Stimulated activated naive CD8-positive, alpha-beta T cell treated with anti-CD3 and anti-CD28 coated beads, Interleukin-15, Interleukin-2, amounts not matched to agents 100 ng/mL and 50 ng/mL, for 24 hours (primary cell): ENCODE data around the gene MVB12B.

ENCODE experiments used
- H3K27ac Mint-ChIP-seq: one replicate; pipeline ENCODE4 v1.8.0; 2021; ENCODE audit warnings: mild to moderate bottlenecking, mixed read lengths
- H3K27me3 Mint-ChIP-seq: one replicate; pipeline ENCODE4 v1.8.0; 2021; ENCODE audit warnings: mixed read lengths
- H3K36me3 Mint-ChIP-seq: one replicate; pipeline ENCODE4 v1.8.0; 2021; ENCODE audit warnings: low read depth, mixed read lengths
- H3K4me1 Mint-ChIP-seq: one replicate; pipeline ENCODE4 v1.8.0; 2021; ENCODE audit warnings: low read depth, mixed read lengths
- H3K4me3 Mint-ChIP-seq: one replicate; pipeline ENCODE4 v1.8.0; 2021; ENCODE audit warnings: mild to moderate bottlenecking, mixed read lengths
- H3K9me3 Mint-ChIP-seq: one replicate; pipeline ENCODE4 v1.8.0; 2021; ENCODE audit warnings: mixed read lengths

The MVB12B gene

DNA sequence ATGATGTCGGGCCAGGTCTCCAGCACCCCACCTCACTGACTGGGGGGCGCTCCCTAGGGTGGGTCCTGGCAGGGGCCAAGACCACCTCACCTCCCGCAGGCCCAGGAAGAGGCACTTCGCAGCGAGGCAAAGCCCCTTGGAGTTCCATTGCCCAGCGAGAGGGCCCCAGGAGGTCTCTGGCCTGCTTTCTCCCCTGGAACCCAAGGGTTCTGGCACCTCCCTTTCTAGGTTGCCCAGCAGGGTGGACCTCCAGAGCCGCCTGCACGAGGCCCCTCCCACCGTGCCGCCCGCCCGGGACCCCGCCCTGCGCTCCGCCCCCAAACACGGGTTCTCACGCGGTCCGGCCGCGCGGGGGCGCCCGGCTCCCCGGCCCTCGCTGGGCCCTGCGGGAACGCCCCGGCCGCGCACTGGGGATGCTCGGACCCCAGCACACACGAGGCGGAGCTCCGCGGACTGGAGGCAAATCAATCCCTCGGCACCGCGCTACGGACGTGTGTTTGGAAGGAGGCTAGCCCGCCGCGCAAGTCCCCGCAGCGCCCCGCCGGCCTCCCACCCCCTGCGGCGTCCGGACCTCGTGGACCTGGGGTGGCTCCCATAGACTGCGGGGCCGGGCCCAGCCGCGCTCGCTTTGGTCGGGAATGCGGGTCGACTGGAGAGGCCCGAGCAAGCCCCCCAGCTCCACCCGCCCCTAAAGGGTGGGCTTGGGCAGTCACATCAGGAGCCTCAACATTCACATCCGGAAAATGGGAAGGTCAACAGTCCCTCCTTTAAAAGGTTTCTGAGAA lies 187.6 kb downstream of the MVB12B start:
- no peaks in the 10 kb centered on the region for H3K36me3 Mint-ChIP-seq
- no peaks in the 10 kb centered on the region for H3K9me3 Mint-ChIP-seq
- H3K27me3 Mint-ChIP-seq: peaks cover 68% of the 10 kb centered on the region
- H3K4me3 Mint-ChIP-seq: no peak overlapping the region
- H3K4me1 Mint-ChIP-seq: peaks cover 36% of the 10 kb centered on the region
- H3K27ac Mint-ChIP-seq: no peak overlapping the region

DNA sequence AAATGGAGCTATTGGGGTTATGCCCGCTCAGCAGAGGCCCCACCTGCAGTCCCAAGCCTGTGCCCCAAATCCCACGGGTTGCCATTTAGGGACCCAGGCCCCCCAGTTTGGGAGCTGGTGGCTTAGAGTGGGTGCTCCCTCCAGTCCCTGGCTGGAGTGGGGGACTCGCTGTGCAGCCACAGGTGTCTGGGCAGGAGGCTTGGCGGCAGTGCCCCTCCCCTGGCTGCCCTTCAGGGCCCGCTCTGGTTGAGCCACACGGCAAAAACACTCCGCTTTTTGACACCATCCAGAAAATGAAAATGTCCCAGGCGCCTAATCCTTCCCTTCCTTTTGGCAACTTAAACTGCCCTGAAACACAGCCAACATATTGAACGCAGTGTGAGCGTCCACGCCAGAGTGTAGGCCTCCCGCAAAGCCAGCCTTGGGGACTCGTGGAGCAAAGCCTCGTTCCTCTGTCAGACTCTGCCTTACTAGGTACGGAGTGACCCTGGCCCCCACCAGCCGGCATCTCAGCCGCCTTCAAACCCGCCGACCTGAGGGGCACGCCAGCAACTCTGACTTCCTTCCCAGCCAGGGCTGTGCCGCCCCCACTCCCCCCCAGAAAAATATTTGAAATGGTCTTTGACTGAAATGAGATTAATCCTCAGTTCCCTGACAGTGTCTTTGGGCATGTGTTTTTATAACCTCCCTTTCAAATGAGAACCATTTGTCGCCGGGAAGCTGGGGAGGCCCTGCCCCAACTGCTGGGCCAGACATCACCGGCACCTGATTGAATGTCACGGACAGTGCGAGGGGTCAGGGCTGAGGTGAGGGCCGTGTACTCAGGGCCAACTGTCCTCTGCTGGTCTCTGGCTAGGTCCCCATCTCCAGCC lies 188.6 kb downstream of the MVB12B start:
- peaks cover 41% of the 10 kb centered on the region for H3K4me1 Mint-ChIP-seq
- H3K4me3 Mint-ChIP-seq: peak overlapping the region; percentile 17
- H3K27me3 Mint-ChIP-seq: peaks cover 68% of the 10 kb centered on the region
- H3K27ac Mint-ChIP-seq: no peak overlapping the region
- H3K9me3 Mint-ChIP-seq: no peaks in the 10 kb centered on the region
- no peaks in the 10 kb centered on the region for H3K36me3 Mint-ChIP-seq

DNA sequence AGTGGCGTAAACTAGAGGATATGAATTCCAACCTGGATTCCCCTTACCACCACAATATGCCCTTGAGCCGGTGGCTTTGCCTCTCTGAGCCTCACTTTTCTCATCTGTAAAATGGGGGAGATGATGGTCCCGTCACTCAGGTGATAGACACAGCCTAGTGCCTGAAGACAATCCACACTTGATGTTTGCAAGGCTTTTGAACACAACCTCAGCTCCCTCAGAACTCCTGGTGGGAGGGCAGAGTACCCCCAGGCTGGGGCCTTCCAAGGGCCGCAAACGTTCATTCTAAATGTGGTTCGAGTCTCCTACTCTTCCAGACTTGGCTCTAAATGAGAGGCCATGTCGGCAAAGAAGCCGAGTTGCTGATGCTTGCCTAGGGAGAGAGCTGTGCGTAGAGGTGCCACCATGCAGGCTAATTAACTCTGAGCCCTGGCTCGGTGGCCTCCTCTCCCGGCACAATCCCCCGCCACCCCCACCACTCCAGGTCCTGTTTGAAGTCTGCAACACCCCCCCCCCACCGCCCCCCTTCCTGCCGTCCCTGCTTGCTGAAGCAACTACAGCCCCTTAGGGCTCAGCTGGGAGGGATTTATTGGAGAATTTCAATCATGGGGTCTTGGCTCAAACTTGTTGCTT lies 189.4 kb downstream of the MVB12B start:
- no peaks in the 10 kb centered on the region for H3K9me3 Mint-ChIP-seq
- no peak overlapping the region for H3K27ac Mint-ChIP-seq
- H3K27me3 Mint-ChIP-seq: peaks cover 68% of the 10 kb centered on the region
- H3K36me3 Mint-ChIP-seq: no peaks in the 10 kb centered on the region
- H3K4me1 Mint-ChIP-seq: peaks cover 41% of the 10 kb centered on the region
- H3K4me3 Mint-ChIP-seq: peak overlapping the region; percentile 81

DNA sequence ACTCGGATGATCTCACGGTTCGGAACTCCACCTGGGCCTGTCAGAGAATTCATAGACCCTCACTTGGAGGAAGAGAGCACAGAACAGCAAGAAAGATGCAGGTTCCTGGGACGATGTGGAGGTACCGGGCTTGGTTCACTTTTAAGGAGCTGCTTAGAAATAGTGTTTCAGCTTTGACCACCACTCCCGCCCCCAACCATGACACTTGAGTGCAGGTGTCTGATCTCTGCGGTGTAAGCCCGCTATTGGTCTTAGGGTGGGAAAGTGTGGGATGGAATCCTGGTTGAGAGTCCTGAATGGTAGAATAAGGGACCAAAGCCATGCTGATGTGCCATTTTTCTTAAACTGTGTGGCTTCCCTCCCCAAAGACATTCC lies 189.9 kb downstream of the MVB12B start:
- Mint-ChIP-seq H3K36me3 (no peaks in the 10 kb centered on the region), H3K9me3 (no peaks in the 10 kb centered on the region), H3K27ac (peak overlapping the region; percentile 82), H3K4me3 (peak overlapping the region; percentile 81), H3K4me1 (peaks cover 41% of the 10 kb centered on the region), H3K27me3 (peaks cover 65% of the 10 kb centered on the region)

DNA sequence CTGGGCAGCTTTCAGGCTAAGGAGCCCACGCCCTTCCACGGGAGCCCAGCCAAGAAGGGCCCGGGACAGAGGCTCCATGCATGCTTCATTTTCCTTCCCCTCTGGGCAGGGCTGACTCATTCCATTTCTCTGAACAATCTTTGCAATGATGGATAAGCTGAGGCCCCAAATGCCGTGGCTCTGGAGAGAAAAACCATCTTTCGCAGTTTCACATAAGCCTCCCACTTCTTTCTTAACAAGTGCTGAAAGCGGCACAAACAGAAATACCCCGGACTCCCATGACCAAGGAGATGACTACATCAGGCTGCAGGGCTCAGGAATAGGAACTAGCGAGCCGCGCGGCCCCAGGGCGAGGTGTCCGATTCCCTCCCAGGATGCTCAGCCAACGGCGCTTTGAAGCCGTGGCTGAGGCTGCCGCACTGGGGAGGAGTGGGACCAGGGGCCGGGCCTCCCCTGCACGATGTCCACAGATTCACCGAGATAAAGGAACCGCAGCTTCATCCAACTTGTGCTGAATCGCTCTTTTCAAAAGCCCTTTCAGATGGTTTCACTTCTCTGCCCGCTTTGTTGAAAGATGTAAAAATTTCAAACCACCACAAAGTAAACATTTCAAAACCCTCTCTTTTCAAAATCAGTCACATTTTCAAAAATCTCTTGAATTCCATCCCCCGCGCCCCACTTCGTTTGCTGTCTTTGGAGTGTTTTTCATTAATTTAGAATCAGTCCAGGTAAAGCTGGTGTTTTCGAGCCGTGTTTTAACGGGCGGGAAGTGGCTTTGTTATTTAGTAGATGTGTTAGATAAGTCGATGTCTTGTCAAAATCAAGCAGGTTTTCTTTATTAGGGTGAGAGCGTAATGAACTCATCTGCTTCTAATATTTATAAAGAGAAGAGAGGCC lies 190.6 kb downstream of the MVB12B start:
- Mint-ChIP-seq H3K27ac (peak overlapping the region; percentile 82), H3K4me1 (peaks cover 41% of the 10 kb centered on the region)

DNA sequence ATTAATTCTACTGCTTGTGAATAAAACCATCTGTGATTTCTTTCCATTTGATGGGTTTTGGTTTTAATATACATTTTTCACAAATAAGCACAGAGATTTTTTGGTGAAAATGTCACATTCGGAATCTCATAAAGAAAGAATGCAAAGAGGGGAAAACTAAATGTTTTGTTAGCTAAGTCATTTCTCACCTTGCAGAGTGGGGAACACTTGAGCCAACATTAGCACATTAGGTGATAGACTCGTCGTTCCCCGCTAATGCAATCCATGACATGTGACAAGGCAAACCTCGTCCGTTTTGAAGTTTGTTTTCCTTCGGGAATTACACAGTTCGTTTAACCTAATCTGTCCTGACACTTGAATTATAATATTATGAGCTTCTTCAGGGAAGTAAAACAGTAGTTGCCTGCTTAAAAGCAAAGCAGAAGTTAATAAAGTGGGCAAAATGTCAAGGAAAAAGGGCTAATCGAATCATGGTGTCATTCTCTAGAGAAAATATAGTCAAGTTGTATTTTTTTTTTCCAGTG lies 191.3 kb downstream of the MVB12B start:
- Mint-ChIP-seq H3K4me3 (peak overlapping the region; percentile 81), H3K36me3 (no peaks in the 10 kb centered on the region), H3K27me3 (peaks cover 57% of the 10 kb centered on the region), H3K27ac (peak overlapping the region; percentile 82), H3K9me3 (no peaks in the 10 kb centered on the region), H3K4me1 (peaks cover 47% of the 10 kb centered on the region)

More for the DNA sequence above, 190.6 kb downstream of the MVB12B start:
- peaks cover 61% of the 10 kb centered on the region for H3K27me3 Mint-ChIP-seq
- no peaks in the 10 kb centered on the region for H3K36me3 Mint-ChIP-seq
- no peaks in the 10 kb centered on the region for H3K9me3 Mint-ChIP-seq
- H3K4me3 Mint-ChIP-seq: peak overlapping the region; percentile 81

DNA sequence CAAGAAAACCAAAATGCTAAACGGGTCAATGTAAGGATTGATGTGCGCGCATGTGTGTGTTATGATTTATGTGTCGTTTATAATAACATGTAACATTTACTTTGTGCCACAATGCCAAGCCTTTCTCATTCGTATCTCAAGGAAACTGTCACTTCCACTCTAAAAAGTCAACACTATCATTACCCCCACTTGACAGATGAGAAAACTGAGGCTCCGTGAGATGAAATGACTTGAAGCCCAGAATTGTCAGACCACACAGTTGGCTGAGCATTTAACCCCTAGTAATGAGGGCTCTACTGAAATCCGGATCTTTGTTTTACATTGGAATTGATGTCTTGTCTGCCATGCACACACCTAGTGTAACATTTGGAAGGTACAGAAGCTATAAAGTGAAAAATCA lies 192.1 kb downstream of the MVB12B start:
- Mint-ChIP-seq H3K9me3 (no peaks in the 10 kb centered on the region), H3K4me1 (peaks cover 56% of the 10 kb centered on the region), H3K27ac (no peak overlapping the region), H3K4me3 (no peak overlapping the region), H3K27me3 (peaks cover 49% of the 10 kb centered on the region), H3K36me3 (no peaks in the 10 kb centered on the region)

DNA sequence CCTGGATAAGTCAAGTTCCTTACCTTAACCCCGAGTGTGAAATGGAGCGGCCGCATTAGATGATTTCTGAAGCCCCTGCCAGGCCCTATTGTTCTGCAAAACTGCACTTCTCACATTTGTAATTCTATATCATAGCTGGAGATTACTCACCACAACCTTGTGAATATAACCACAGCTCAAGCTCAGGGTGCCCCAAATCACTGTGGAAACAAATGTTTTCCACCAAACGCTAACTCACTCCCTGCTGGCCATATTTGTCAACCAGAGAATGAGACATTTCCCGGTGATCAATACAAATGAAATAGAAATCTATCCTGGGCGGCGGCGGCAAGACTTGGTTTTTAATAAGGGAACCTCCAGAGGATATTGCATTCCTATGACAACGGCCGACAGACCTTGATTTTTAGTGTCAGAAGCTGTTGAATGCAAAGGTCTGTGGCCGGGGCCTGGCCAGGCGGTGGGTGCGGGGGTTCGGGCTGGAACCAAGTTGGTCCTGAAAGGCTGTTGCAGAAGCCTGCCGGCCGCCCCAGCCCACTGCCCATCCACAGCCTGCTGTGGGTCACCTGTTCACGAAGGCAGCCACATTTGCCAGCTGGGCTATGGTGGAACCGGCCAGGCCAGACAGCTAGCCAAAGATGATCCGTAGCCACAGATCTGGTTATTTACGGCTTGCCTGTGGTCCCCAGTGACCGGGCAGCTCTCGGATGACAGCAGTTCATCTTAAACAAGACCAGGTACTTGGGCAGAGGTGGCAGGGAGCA lies 193.2 kb downstream of the MVB12B start:
- Mint-ChIP-seq H3K4me1 (peaks cover 61% of the 10 kb centered on the region), H3K4me3 (no peak overlapping the region), H3K36me3 (no peaks in the 10 kb centered on the region), H3K9me3 (no peaks in the 10 kb centered on the region), H3K27me3 (peaks cover 49% of the 10 kb centered on the region), H3K27ac (no peak overlapping the region)

DNA sequence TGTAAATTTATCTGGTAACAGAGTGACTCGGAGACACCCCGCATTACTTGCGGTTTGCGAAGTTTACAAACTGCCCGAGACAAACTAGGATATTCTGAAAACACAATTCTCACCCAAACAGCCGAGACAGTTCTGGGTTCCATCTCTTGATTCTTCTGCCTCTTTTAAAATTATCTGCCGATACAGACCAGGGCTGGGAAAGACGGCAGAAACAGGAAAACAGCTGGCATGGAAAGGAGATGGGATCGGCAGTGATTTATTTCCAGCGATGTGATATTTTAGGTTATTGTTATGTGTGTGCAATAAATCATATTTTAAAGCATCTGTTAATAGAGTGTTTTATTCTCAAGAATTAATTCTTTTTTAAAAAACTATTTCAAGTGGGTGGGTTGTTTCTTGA lies 193.8 kb downstream of the MVB12B start:
- H3K36me3 Mint-ChIP-seq: no peaks in the 10 kb centered on the region
- H3K4me3 Mint-ChIP-seq: no peak overlapping the region
- H3K27me3 Mint-ChIP-seq: peaks cover 50% of the 10 kb centered on the region
- H3K4me1 Mint-ChIP-seq: peaks cover 60% of the 10 kb centered on the region
- no peaks in the 10 kb centered on the region for H3K9me3 Mint-ChIP-seq
- no peak overlapping the region for H3K27ac Mint-ChIP-seq

DNA sequence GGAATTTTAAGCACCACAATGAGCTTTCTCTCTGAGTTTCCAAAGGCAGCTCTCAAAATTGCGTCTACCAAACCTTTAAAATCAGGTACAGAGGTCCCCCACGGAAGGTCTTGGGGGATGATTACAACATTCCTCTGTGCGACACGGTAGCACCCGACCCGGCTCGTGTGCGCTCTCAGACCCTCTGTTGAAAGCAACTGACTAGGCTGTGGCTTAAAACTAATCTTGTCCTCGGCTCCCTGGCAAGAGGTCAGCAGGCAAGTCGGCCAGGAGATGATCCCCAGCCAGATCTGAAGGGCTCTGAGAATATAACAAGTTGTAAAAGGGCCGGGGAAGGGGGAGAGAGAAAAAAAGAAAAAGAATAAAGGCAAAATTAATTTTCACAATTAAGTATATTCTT lies 194.5 kb downstream of the MVB12B start:
- no peaks in the 10 kb centered on the region for H3K9me3 Mint-ChIP-seq
- H3K27ac Mint-ChIP-seq: no peak overlapping the region
- no peak overlapping the region for H3K4me3 Mint-ChIP-seq
- no peaks in the 10 kb centered on the region for H3K36me3 Mint-ChIP-seq
- peaks cover 46% of the 10 kb centered on the region for H3K27me3 Mint-ChIP-seq
- H3K4me1 Mint-ChIP-seq: peaks cover 60% of the 10 kb centered on the region

DNA sequence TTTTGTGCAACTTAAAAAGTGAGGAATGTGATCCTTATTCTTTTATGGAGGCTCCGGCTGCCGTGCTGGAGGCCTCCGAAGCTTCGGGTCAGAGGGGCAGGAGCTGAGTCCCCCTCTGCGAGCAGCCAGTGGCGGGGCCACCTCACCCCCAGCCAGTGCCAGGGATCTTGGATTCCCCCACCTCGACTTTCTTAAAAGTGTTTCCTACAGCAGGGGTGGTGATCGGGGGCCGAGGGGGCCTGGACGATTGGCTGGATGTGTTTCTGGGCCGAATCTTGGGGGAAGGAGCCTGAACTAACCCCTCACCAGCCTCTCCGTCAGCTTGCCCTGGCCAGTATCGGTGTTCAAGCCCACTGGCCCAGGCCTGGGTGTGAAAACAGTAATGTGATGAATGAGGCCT lies 194.9 kb downstream of the MVB12B start:
- H3K27ac Mint-ChIP-seq: no peak overlapping the region
- no peaks in the 10 kb centered on the region for H3K9me3 Mint-ChIP-seq
- H3K4me1 Mint-ChIP-seq: peaks cover 57% of the 10 kb centered on the region
- H3K36me3 Mint-ChIP-seq: no peaks in the 10 kb centered on the region
- no peak overlapping the region for H3K4me3 Mint-ChIP-seq
- peaks cover 43% of the 10 kb centered on the region for H3K27me3 Mint-ChIP-seq

DNA sequence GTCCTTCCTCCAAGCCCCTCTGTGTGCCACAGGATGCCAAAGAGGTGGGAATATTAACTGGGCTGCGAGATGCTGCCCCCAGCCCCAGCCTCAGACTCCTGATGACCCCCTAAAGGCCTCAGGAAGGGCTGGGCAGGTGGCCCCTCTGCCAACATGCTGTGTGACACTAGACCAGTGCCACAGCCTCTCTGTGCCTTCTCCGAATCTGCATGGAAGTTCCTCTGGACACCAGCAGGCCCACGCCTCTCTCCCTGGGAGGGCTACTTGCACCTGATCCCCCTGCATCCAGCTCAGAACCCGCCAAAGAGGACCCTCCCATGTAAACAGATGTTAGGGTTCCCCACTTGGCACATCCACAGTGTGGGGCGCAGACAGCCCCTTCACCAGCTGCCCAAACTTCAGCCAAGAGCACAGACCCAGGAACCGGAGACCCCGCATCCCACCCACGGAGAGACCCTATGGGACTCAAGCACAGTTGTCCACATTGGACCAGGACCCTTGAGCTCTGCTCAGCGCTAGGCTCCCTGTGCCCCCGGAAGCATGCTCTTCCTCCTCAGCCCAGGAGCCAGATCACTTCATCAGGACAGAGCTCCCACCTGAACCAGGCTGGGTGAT lies 195.5 kb downstream of the MVB12B start:
- Mint-ChIP-seq H3K9me3 (no peaks in the 10 kb centered on the region), H3K27ac (no peak overlapping the region), H3K4me1 (peaks cover 51% of the 10 kb centered on the region), H3K36me3 (no peaks in the 10 kb centered on the region), H3K4me3 (no peak overlapping the region), H3K27me3 (peaks cover 38% of the 10 kb centered on the region)

DNA sequence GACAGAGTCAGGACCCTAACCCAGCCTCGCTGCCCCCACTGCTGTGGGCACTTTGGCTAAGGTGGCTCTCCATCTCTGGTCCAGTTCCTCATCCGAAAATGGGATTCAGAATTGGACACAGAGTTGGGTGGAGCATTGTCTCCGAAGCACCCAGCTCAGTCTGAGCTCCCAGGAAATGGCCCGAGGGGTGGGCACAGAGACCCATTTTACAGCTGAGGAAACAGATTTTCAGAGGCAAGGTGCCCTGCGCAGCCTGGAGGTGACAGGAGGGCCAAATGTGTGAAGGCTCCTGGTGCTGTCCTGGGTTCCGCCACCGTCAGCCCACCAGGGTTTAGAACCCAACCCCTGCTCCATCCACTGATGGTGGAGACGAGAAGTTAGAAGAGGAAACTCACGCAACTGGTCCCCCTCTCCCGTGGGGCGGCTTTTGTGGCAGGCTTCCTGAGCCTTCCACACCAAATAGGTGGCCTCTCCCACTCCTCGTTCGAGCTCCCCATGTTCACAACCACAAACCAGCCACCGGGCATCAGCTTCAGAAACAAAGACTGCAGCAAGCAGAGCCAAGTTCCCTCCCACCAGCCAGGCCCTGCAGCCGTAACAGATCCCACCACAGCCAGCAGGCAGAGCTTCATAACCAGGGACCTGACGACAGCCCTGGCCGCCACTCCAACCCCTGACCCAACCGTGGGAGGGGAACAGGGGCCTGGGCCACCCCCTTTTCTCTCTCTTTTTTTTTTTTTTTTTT lies 196.2 kb downstream of the MVB12B start:
- no peak overlapping the region for H3K27ac Mint-ChIP-seq
- no peak overlapping the region for H3K4me3 Mint-ChIP-seq
- H3K27me3 Mint-ChIP-seq: peaks cover 31% of the 10 kb centered on the region
- H3K36me3 Mint-ChIP-seq: no peaks in the 10 kb centered on the region
- no peaks in the 10 kb centered on the region for H3K9me3 Mint-ChIP-seq
- peaks cover 44% of the 10 kb centered on the region for H3K4me1 Mint-ChIP-seq
